Kidney (tissue), 14 donors: ENCODE results near the gene PIK3CB. TPM values are rescaled to one million over a fixed set of nuclear protein-coding genes. Genes with fewer than 3 reads are reported as not detected.

ENCODE experiments used
- DNase-seq, 5 donors: peaks; one replicate each; pipeline ENCODE4 v3.0.0-alpha.2; 2013 to 2020
- FAIRE-seq: peaks from 2 replicates; lab custom pipeline; 2012; peaks lifted over from hg19 to GRCh38; lab: Jason Lieb, UNC
- H3K27ac ChIP-seq, 2 donors: one replicate each; pipeline ENCODE4 v1.7.0; 2013; ENCODE audit warnings: low read depth in 2 of 2, low read length in 2 of 2, inconsistent platforms in 1 of 2
- H3K27me3 ChIP-seq: one replicate; pipeline ENCODE4 v1.7.1; 2013; ENCODE audit warnings: low read length, inconsistent platforms; ENCODE audit not compliant: control insufficient read depth, insufficient read depth
- H3K36me3 ChIP-seq, 3 donors: one replicate each; pipeline versions ENCODE4 v1.7.0 to v1.7.1; 2013; ENCODE audit warnings: low read length in 3 of 3, control low read depth in 1 of 3, inconsistent platforms in 1 of 3; ENCODE audit not compliant: insufficient read depth in 3 of 3, control insufficient read depth in 2 of 3
- H3K4me1 ChIP-seq, 3 donors: one replicate each; pipeline versions ENCODE4 v1.7.0 to v1.7.1; 2013; ENCODE audit warnings: low read length in 3 of 3, inconsistent platforms in 1 of 3, low read depth in 1 of 3; ENCODE audit not compliant: control insufficient read depth in 2 of 3, insufficient read depth in 2 of 3
- H3K4me3 ChIP-seq, 3 donors: one replicate each; pipeline versions ENCODE4 v1.7.0 to v1.8.1; 2013; ENCODE audit warnings: low read length in 3 of 3, control low read depth in 1 of 3, inconsistent platforms in 1 of 3
- H3K9ac ChIP-seq, 3 donors: one replicate each; pipeline versions ENCODE4 v1.7.0 to v1.7.1; 2013; ENCODE audit warnings: low read length in 3 of 3, control low read depth in 1 of 3, inconsistent platforms in 1 of 3
- H3K9me3 ChIP-seq, 3 donors: one replicate each; pipeline versions ENCODE4 v1.7.0 to v1.7.1; 2013; ENCODE audit warnings: low read length in 3 of 3, control low read depth in 1 of 3, inconsistent platforms in 1 of 3; ENCODE audit not compliant: control insufficient read depth in 2 of 3, insufficient read depth in 1 of 3
- intact Hi-C: fragments of 100-400 bp; cut with DNase I; formaldehyde crosslinking; loops from one replicate; pipeline ENCODE4 v1.11.1; 2022
- polyA plus RNA-seq: library from polyadenylated mRNA; stranded (reverse); fragments of 350-450 nt; fragmentation: Illumina TruSeq; extraction: RNeasy Lipid Tissue Mini Kit (QIAGEN cat#74804); gene quantifications from one replicate; pipeline ENCODE4 v1.2.3, GENCODE V29; 2014; ENCODE audit warnings: low read depth, low replicate concordance; ENCODE audit not compliant: insufficient read depth
- total RNA-seq: library from RNA; stranded (reverse); fragmentation: NEBNext Ultra II Directional; extraction: Animal tissue kit (Norgen Biotek cat#: 25700); gene quantifications from one replicate; pipeline ENCODE4 v1.2.1, GENCODE V29; 2021
- TF ChIP-seq, protein P1 (sequence below): IDR thresholded peaks from 3 replicates; pipeline ENCODE4 v1.5.1; 2012; ENCODE audit warnings: mild to moderate bottlenecking, moderate library complexity, borderline replicate concordance; ENCODE audit not compliant: insufficient read depth; ENCODE audit errors: extremely low read depth
- donor health status: control.
- donor health status: control.
- donor health status: control.
- donor health status: control.
- donor health status: control.
- donor health status: DM: yes; HTN: yes; CAD: no.
- donor health status: Normal renal cell carcinoma (clear cell type).

PIK3CB gene
- total and polyA plus RNA-seq, 2 donors from 2014 or later, result 20.1 to 48.0 TPM

- H3K36me3 ChIP-seq, result peaks cover 0 to 11% (median 8%) of the 10 kb centered on the region in 3 donors
Measured at GRCh38 chr3:138668107-138668506, 166.6 kb downstream of the PIK3CB start.

DNA sequence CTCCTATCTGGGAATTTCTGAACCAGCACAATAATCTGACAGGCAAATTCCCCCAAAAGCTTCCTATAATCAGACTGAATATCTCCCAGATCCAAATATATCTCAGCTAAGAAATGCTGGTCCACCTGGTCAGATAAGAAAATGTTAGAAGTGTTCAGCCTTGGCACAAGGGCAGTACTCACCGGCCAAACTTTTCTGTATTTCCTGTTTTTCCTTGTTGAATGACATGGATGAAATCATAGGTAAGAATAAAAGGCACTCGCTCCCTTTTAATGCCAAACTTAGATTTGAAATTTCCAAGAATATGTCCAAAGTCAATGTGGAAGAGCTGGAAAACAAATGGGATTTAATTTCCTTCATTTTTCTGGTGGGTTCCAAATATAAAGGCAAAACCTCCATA lies 177.2 kb downstream of the PIK3CB start:
- Histone ChIP-seq H3K27me3 (no peaks in the 10 kb centered on the region), H3K9ac (no peak overlapping the region), H3K36me3 (peaks cover 0 to 26% (median 15%) of the 10 kb centered on the region in 3 donors), H3K4me3 (no peak overlapping the region), H3K27ac (no peak overlapping the region), H3K4me1 (no peaks in the 10 kb centered on the region), H3K9me3 (no peaks in the 10 kb centered on the region)
- TF ChIP-seq, protein P1, sequence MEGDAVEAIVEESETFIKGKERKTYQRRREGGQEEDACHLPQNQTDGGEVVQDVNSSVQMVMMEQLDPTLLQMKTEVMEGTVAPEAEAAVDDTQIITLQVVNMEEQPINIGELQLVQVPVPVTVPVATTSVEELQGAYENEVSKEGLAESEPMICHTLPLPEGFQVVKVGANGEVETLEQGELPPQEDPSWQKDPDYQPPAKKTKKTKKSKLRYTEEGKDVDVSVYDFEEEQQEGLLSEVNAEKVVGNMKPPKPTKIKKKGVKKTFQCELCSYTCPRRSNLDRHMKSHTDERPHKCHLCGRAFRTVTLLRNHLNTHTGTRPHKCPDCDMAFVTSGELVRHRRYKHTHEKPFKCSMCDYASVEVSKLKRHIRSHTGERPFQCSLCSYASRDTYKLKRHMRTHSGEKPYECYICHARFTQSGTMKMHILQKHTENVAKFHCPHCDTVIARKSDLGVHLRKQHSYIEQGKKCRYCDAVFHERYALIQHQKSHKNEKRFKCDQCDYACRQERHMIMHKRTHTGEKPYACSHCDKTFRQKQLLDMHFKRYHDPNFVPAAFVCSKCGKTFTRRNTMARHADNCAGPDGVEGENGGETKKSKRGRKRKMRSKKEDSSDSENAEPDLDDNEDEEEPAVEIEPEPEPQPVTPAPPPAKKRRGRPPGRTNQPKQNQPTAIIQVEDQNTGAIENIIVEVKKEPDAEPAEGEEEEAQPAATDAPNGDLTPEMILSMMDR, result no peak
- intact Hi-C loops, result no loop called here
- no peak for FAIRE-seq
- DNase-seq, result no peak

More at GRCh38 chr3:138668107-138668506, 166.6 kb downstream of the PIK3CB start:
- Histone ChIP-seq H3K9me3 (no peaks in the 10 kb centered on the region), H3K9ac (no peak overlapping the region), H3K4me1 (no peaks in the 10 kb centered on the region), H3K27me3 (no peaks in the 10 kb centered on the region), H3K27ac (no peak overlapping the region), H3K4me3 (no peak overlapping the region)
- intact Hi-C loops, result no loop called here
- DNase-seq (no peak), FAIRE-seq (no peak)
- TF ChIP-seq, protein P1, result no peak

- Histone ChIP-seq H3K27me3 (no peaks in the 10 kb centered on the region), H3K27ac (no peak overlapping the region), H3K4me1 (no peaks in the 10 kb centered on the region), H3K36me3 (peaks cover 2 to 38% (median 23%) of the 10 kb centered on the region in 3 donors), H3K4me3 (no peak overlapping the region), H3K9ac (no peak overlapping the region), H3K9me3 (no peaks in the 10 kb centered on the region)
- no peak for DNase-seq
- no peak for FAIRE-seq
- TF ChIP-seq, protein P1, result no peak
- intact Hi-C loops, result no loop called here
Measured at GRCh38 chr3:138653567-138653966, 181.2 kb downstream of the PIK3CB start.

DNA sequence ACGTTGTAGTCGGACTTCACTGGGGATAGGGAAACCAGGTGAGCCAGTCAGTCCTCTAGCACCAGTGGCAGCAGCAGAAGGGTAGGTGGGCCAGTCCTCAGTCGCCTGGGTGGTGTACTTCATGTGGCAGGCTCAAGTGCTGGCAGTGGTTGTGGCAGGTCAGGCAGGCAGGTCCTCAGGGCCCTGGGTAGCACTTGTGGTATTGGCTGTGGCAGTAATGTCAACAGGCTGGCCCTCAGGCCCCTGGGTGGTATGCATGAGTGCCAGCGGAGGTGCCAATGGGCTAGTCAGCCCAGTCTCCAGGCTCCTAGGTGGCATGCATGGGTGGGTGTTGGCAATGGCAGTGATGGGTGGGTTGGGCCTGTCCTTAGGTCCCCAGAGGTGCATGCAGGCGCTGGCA lies 185.6 kb downstream of the PIK3CB start:
- intact Hi-C loops, result no loop called here
- TF ChIP-seq, protein P1, result no peak
- Histone ChIP-seq H3K36me3 (peaks cover 2 to 17% (median 14%) of the 10 kb centered on the region in 3 donors), H3K4me1 (no peaks in the 10 kb centered on the region), H3K4me3 (no peak overlapping the region), H3K27me3 (no peaks in the 10 kb centered on the region), H3K9ac (no peak overlapping the region), H3K27ac (no peak overlapping the region), H3K9me3 (peaks cover 0 to 9% (median 3%) of the 10 kb centered on the region in 3 donors)
- FAIRE-seq (no peak), DNase-seq (no peak)
